CD14-positive monocyte (primary cell): ENCODE data around the gene NUS1. TPM values are rescaled to one million over a fixed set of nuclear protein-coding genes. Genes with fewer than 3 reads are reported as not detected.
"Not testable (repeated sequence)": the region's sequence is repeated elsewhere in the genome, so short reads cannot be mapped to it uniquely, and the experiment has no call there.

Experiments
- DNase-seq, 3 donors: peaks; one replicate each; pipeline ENCODE4 v3.0.0-alpha.2; 2011 to 2022
- H2AFZ ChIP-seq: 2 replicates; pipeline ENCODE4 v1.6.0; 2012; ENCODE audit warnings: mild to moderate bottlenecking, low read depth, low read length, inconsistent platforms; ENCODE audit not compliant: insufficient read depth, poor library complexity, severe bottlenecking
- H3K27ac ChIP-seq, 2 donors: 1 replicate in 1 of 2; 2 replicates in 1 of 2; pipeline ENCODE4 v1.5.1; 2012 to 2013; ENCODE audit warnings: low read length in 2 of 2, control low read depth in 1 of 2, inconsistent platforms in 1 of 2, low read depth in 1 of 2, mild to moderate bottlenecking in 1 of 2
- H3K27me3 ChIP-seq, 2 donors: one replicate each; pipeline versions ENCODE4 v1.6.0 to v1.6.1; 2011 to 2013; ENCODE audit warnings: low read length in 2 of 2; ENCODE audit not compliant: control insufficient read depth in 2 of 2, insufficient read depth in 2 of 2
- H3K36me3 ChIP-seq, 2 donors: replicated peaks in 1 of 2; 1 replicate in 1 of 2; 2 replicates in 1 of 2; pipeline versions ENCODE4 v1.5.1 to v1.6.1; 2012 to 2013; ENCODE audit warnings: low read length in 2 of 2, control low read depth in 1 of 2, inconsistent platforms in 1 of 2, mild to moderate bottlenecking in 1 of 2; ENCODE audit not compliant: insufficient read depth in 2 of 2, control insufficient read depth in 1 of 2
- H3K4me1 ChIP-seq, 2 donors: 1 replicate in 1 of 2; 2 replicates in 1 of 2; pipeline versions ENCODE4 v1.5.1 to v1.6.1; 2012 to 2013; ENCODE audit warnings: low read length in 2 of 2, control low read depth in 1 of 2, inconsistent platforms in 1 of 2, mild to moderate bottlenecking in 1 of 2, moderate library complexity in 1 of 2; ENCODE audit not compliant: insufficient read depth in 2 of 2, control insufficient read depth in 1 of 2
- H3K4me2 ChIP-seq: replicated peaks from 2 replicates; pipeline ENCODE3; 2012; ENCODE audit warnings: low read length, moderate library complexity, mild to moderate bottlenecking; ENCODE audit not compliant: poor library complexity, severe bottlenecking; ENCODE audit errors: extremely low read depth
- H3K4me3 ChIP-seq, 3 experiments: fragments of 200-600 bp in 1 of 3; sonication (generic) in 1 of 3; replicated peaks in 1 of 3; 1 replicate in 2 of 3; 2 replicates in 1 of 3; pipeline ENCODE4 v1.5.1; 2011 to 2013; ENCODE audit warnings: low read length in 3 of 3, mild to moderate bottlenecking in 3 of 3, control low read depth in 2 of 3, low read depth in 2 of 3, inconsistent platforms in 1 of 3, moderate library complexity in 1 of 3
- H3K79me2 ChIP-seq: 2 replicates; pipeline ENCODE4 v1.6.0; 2012; ENCODE audit warnings: mild to moderate bottlenecking, control low read depth, inconsistent platforms, low read length, moderate library complexity; ENCODE audit not compliant: insufficient read depth
- H3K9ac ChIP-seq: 2 replicates; pipeline ENCODE4 v1.6.0; 2017; ENCODE audit warnings: low read length, mild to moderate bottlenecking; ENCODE audit not compliant: insufficient read depth, poor library complexity, severe bottlenecking
- H3K9me3 ChIP-seq, 2 donors: replicated peaks in 1 of 2; 1 replicate in 1 of 2; 2 replicates in 1 of 2; pipeline versions ENCODE4 v1.5.1 to v1.6.1; 2012 to 2013; ENCODE audit warnings: low read length in 2 of 2, control low read depth in 1 of 2; ENCODE audit not compliant: control insufficient read depth in 1 of 2, insufficient read depth in 1 of 2
- H4K20me1 ChIP-seq: 2 replicates; pipeline ENCODE4 v1.6.0; 2012; ENCODE audit warnings: mild to moderate bottlenecking, low read length, control low read depth, moderate library complexity; ENCODE audit not compliant: insufficient read depth
- H3K27ac Mint-ChIP-seq, 7 donors: one replicate each; pipeline ENCODE4 v1.8.0; 2020; ENCODE audit warnings: mild to moderate bottlenecking in 7 of 7, mixed read lengths in 7 of 7, moderate library complexity in 6 of 7, inconsistent platforms in 2 of 7
- H3K27me3 Mint-ChIP-seq, 3 donors: one replicate each; pipeline ENCODE4 v1.8.0; 2021 to 2022; ENCODE audit warnings: low read depth in 3 of 3, mild to moderate bottlenecking in 3 of 3, mixed read lengths in 3 of 3, moderate library complexity in 3 of 3, inconsistent platforms in 1 of 3
- H3K36me3 Mint-ChIP-seq, 2 donors: one replicate each; pipeline ENCODE4 v1.8.0; 2020; ENCODE audit warnings: mixed read lengths in 2 of 2, inconsistent platforms in 1 of 2, mild to moderate bottlenecking in 1 of 2
- H3K4me1 Mint-ChIP-seq: one replicate; pipeline ENCODE4 v1.8.0; 2020; ENCODE audit warnings: mild to moderate bottlenecking, mixed read lengths
- H3K4me3 Mint-ChIP-seq, 2 donors: one replicate each; pipeline ENCODE4 v1.8.0; 2020; ENCODE audit warnings: mild to moderate bottlenecking in 2 of 2, mixed read lengths in 2 of 2, moderate library complexity in 1 of 2
- H3K9me3 Mint-ChIP-seq, 7 donors: one replicate each; pipeline ENCODE4 v1.8.0; 2020 to 2022; ENCODE audit warnings: mixed read lengths in 7 of 7, mild to moderate bottlenecking in 6 of 7, moderate library complexity in 6 of 7, inconsistent platforms in 2 of 7
- WGBS: methylation state at CpG from one replicate; pipeline ENCODE4 v1.1.5; 2013; ENCODE audit warnings: missing lambda C conversion rate; ENCODE audit not compliant: insufficient coverage; 5-methylcytosine and 5-hydroxymethylcytosine counted together
- intact Hi-C, 2 donors: fragments of 100-400 bp; cut with micrococcal nuclease; formaldehyde crosslinking; loops; one replicate each; pipeline versions ENCODE4 v1.15.0 to v1.15.1; 2023
- polyA plus RNA-seq, 3 donors: library from polyadenylated mRNA; depleted of rRNA in 1 of 3; unstranded in 2 of 3; stranded (reverse) in 1 of 3; fragments of 300-500 nt in 2 of 3; fragments of >200 nt in 1 of 3; fragmentation: Illumina TruSeq in 2 of 3; gene quantifications; 1 replicate in 2 of 3; 2 replicates in 1 of 3; pipeline ENCODE4 v1.2.3, GENCODE V29; 2012 to 2021
- TF ChIP-seq, protein P1 (sequence below): fragments of 200-600 bp; IDR thresholded peaks from one replicate; pipeline ENCODE4 v1.8.0; 2022; ENCODE audit warnings: antibody characterized with exemption, mild to moderate bottlenecking

Gene NUS1
- polyA plus RNA-seq, 3 donors, result 8.7 to 16.8 (median 15.6) TPM

DNA sequence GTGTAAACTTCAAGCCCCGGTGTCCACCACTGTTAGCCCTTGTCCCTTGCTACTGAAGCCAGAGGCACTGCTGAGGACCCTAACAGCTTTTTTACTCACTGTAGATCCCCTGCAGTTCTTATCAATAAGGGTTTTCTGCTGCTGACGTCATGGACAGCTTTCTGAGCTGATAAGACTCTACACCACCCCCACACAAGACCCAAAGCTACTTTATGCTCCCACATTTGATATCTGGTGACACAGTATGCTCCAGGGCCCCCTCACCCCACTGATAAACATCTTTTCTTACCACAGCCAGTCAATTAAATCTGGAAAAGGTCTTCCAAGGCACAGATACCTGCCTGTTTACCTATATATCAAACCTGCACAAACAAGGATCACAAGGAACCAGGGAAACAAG, 65.3 kb downstream of the NUS1 start:
- Histone ChIP-seq H3K79me2 (no peaks in the 10 kb centered on the region), H3K4me2 (no peak overlapping the region), H3K9ac (no peak overlapping the region), H3K27me3 (no peaks in the 10 kb centered on the region), H4K20me1 (no peaks in the 10 kb centered on the region), H3K9me3 (peaks cover 12% of the 10 kb centered on the region in 2 donors), H3K27ac (no peak overlapping the region), H3K4me3 (no peak overlapping the region), H2AFZ (no peak overlapping the region), H3K36me3 (no peaks in the 10 kb centered on the region), H3K4me1 (no peaks in the 10 kb centered on the region)
- no peak overlapping the region for H3K4me3 Mint-ChIP-seq
- peaks cover 0 to 3% (median 0%) of the 10 kb centered on the region in 3 donors for H3K27me3 Mint-ChIP-seq
- WGBS, result 50% methylated on average over 2 of the region's 2 CpGs
- DNase-seq, result no peak
- H3K4me1 Mint-ChIP-seq, result no peaks in the 10 kb centered on the region
- H3K36me3 Mint-ChIP-seq, result no peaks in the 10 kb centered on the region
- no peak overlapping the region for H3K27ac Mint-ChIP-seq
- H3K9me3 Mint-ChIP-seq, result peaks cover 13 to 18% (median 15%) of the 10 kb centered on the region in 7 donors
- TF ChIP-seq, protein P1, sequence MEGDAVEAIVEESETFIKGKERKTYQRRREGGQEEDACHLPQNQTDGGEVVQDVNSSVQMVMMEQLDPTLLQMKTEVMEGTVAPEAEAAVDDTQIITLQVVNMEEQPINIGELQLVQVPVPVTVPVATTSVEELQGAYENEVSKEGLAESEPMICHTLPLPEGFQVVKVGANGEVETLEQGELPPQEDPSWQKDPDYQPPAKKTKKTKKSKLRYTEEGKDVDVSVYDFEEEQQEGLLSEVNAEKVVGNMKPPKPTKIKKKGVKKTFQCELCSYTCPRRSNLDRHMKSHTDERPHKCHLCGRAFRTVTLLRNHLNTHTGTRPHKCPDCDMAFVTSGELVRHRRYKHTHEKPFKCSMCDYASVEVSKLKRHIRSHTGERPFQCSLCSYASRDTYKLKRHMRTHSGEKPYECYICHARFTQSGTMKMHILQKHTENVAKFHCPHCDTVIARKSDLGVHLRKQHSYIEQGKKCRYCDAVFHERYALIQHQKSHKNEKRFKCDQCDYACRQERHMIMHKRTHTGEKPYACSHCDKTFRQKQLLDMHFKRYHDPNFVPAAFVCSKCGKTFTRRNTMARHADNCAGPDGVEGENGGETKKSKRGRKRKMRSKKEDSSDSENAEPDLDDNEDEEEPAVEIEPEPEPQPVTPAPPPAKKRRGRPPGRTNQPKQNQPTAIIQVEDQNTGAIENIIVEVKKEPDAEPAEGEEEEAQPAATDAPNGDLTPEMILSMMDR, result no peak
- intact Hi-C loops, result no loop called here

- H3K4me3 ChIP-seq, H3K4me1 Mint-ChIP-seq, DNase-seq, H3K27ac ChIP-seq, H3K27ac Mint-ChIP-seq, H3K27me3 Mint-ChIP-seq, H3K27me3 ChIP-seq, H2AFZ ChIP-seq, H3K36me3 Mint-ChIP-seq, H4K20me1 ChIP-seq, H3K4me3 Mint-ChIP-seq, H3K4me1 ChIP-seq, H3K79me2 ChIP-seq, H3K36me3 ChIP-seq, intact Hi-C loops, H3K9ac ChIP-seq, H3K4me2 ChIP-seq: not testable (repeated sequence)
- H3K9me3 Mint-ChIP-seq, result peaks cover 16 to 31% (median 18%) of the 10 kb centered on the region in 7 donors
- WGBS, result 98% methylated on average over 25 of the region's 25 CpGs
- H3K9me3 ChIP-seq, result peaks cover 0 to 10% of the 10 kb centered on the region in 2 donors
Observed at GRCh38 chr6:117750675-117751074, 75.4 kb downstream of the NUS1 start.

Other genes with a start within 250 kb of the NUS1 start
- not detected for gene ROS1, start 249.5 kb upstream of the NUS1 start, polyA plus RNA-seq
- gene DCBLD1, start 192.8 kb upstream of the NUS1 start, polyA plus RNA-seq, result 1 to 10 TPM; 2.9 to 3.3 (median 3.1) TPM
- gene GOPC, start 73.0 kb upstream of the NUS1 start, polyA plus RNA-seq, result 1 to 10 TPM; 2.7 to 8.0 (median 5.2) TPM
- gene SLC35F1, start 231.8 kb downstream of the NUS1 start, polyA plus RNA-seq, result not detected